ENCODE data around the gene UNC5B. TPM values are rescaled to one million over a fixed set of nuclear protein-coding genes. Genes with fewer than 3 reads are reported as not detected.

UNC5B gene
- total and polyA plus RNA-seq, 2 experiments from 2014 or later, result 2.7 to 6.5 TPM

DNA sequence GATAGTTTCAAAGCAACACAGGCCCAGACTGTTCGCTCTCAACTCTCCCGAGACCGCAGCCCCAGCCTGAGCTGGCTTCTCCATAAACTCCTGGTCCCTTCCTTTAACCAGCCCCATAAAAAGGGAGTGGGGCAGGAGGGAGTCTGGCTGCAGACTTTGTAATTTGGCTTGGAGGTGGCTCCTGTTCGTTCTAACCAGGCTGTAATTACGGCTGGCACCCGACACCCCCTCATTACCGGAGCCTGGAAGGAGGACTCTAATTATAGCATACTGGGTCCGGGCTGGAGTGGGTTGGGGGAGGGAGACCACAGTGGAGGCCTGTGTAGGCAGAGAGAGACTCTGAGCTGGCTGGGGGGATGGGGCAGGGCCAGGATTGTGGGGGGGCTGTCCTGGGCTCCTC is 49.7 kb downstream of the UNC5B start:
- Histone ChIP-seq H3K4me3 (no peak overlapping the region), H3K9ac (no peak overlapping the region), H3K4me1 (ENCODE audit: insufficient read depth) (peaks cover 24% of the 10 kb centered on the region), H3K27me3 (replicated peaks; ENCODE audit: insufficient read depth) (no peaks in the 10 kb centered on the region), H3K9me3 (ENCODE audit: low read depth) (no peaks in the 10 kb centered on the region), H3K79me2 (ENCODE audit: insufficient read depth) (no peaks in the 10 kb centered on the region), H3K27ac (no peak overlapping the region), H3F3A (ENCODE audit: insufficient read depth) (peaks cover 21% of the 10 kb centered on the region; the same call in 1 of the 2 replicates), H4K20me1 (ENCODE audit: insufficient read depth) (no peaks in the 10 kb centered on the region), H3K4me2 (ENCODE audit: unreplicated experiment) (no peak overlapping the region), H3K36me3 (ENCODE audit: low read depth) (no peaks in the 10 kb centered on the region), H3K9me2 (ENCODE audit: insufficient read depth) (no peaks in the 10 kb centered on the region), H2AFZ (no peak overlapping the region)
- TF ChIP-seq EZH2phosphoT487 (IDR thresholded peaks at IDR 0.05; ENCODE audit: insufficient read depth, low read depth), result no peak
- no peak for TF ChIP-seq EZH2 (IDR thresholded peaks at IDR 0.05; ENCODE audit: insufficient read depth, poor library complexity, severe bottlenecking)
- in situ Hi-C loops (cut with MboI), result no loop called here
- DNase-seq, result no peak
- 74 to 75% methylated on average over 7 to 8 of the region's 8 CpGs for WGBS, 2 experiments (ENCODE audit: low coverage in 1 of 2, low lambda C conversion rate in 2 of 2, missing lambda C conversion rate in 2 of 2)

DNA sequence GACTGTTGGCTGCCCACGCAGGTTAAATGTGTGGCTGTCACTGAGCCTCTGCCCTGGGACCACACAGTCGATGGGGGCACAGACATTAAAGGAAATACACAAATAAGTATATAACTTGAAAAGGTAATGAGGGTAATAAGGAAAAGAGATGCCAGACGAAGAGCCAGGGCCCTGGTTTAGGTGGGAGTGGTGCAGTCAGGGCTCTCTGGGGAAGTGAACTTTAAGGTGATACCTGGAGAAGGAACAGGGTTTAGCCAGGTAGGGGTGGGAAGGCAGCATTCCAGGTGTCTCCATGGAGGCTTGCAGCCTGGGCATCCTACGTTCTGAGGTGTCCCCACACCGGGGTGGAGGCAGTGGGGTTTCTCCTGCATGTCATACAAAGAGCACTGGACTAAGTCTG is 50.4 kb downstream of the UNC5B start:
- Histone ChIP-seq H3K79me2 (ENCODE audit: insufficient read depth) (no peaks in the 10 kb centered on the region), H3K4me2 (ENCODE audit: unreplicated experiment) (no peak overlapping the region), H3K27me3 (replicated peaks; ENCODE audit: insufficient read depth) (no peaks in the 10 kb centered on the region), H3K9me3 (ENCODE audit: low read depth) (no peaks in the 10 kb centered on the region), H4K20me1 (ENCODE audit: insufficient read depth) (no peaks in the 10 kb centered on the region), H3K9ac (no peak overlapping the region), H3K36me3 (ENCODE audit: low read depth) (no peaks in the 10 kb centered on the region), H3K4me3 (no peak overlapping the region), H3K9me2 (ENCODE audit: insufficient read depth) (no peaks in the 10 kb centered on the region), H2AFZ (no peak overlapping the region), H3F3A (ENCODE audit: insufficient read depth) (peaks cover 27% of the 10 kb centered on the region; the same call in 1 of the 2 replicates), H3K27ac (no peak overlapping the region), H3K4me1 (ENCODE audit: insufficient read depth) (peaks cover 24% of the 10 kb centered on the region)
- no peak for TF ChIP-seq EZH2 (IDR thresholded peaks at IDR 0.05; ENCODE audit: insufficient read depth, poor library complexity, severe bottlenecking)
- TF ChIP-seq EZH2phosphoT487 (IDR thresholded peaks at IDR 0.05; ENCODE audit: insufficient read depth, low read depth), result no peak
- 88 to 95% methylated on average over 5 of the region's 5 CpGs for WGBS, 2 experiments (ENCODE audit: low coverage in 1 of 2, low lambda C conversion rate in 2 of 2, missing lambda C conversion rate in 2 of 2)
- in situ Hi-C loops (cut with MboI), result no loop called here
- no peak for DNase-seq

DNA sequence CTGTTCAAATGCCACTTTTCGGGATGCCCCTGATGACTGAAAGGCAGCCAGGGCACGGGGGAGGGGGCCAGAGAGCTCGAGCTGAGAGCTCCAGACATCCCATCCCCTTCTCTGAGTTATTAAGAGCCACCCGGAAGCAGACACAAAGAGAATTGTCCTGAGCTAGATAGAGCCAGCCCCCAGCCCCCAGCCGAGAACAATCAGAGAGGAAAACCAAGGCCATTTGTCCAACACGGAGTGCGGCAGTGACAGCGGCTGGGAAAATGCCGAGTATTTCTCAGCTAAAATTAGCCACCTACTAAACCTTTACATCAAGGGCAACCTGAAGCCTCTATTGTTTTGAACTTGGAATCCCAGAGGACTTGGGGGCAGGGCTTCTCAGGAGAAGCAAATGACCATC is 51.0 kb downstream of the UNC5B start:
- Histone ChIP-seq H3K27me3 (replicated peaks; ENCODE audit: insufficient read depth) (no peaks in the 10 kb centered on the region), H3K4me3 (no peak overlapping the region), H3K27ac (no peak overlapping the region), H3K4me1 (ENCODE audit: insufficient read depth) (peaks cover 24% of the 10 kb centered on the region), H3K4me2 (ENCODE audit: unreplicated experiment) (no peak overlapping the region), H4K20me1 (ENCODE audit: insufficient read depth) (no peaks in the 10 kb centered on the region), H3K9ac (no peak overlapping the region), H3F3A (ENCODE audit: insufficient read depth) (peaks cover 30% of the 10 kb centered on the region; the same call in 1 of the 2 replicates), H2AFZ (no peak overlapping the region), H3K9me2 (ENCODE audit: insufficient read depth) (no peaks in the 10 kb centered on the region), H3K36me3 (ENCODE audit: low read depth) (no peaks in the 10 kb centered on the region), H3K79me2 (ENCODE audit: insufficient read depth) (no peaks in the 10 kb centered on the region), H3K9me3 (ENCODE audit: low read depth) (no peaks in the 10 kb centered on the region)
- WGBS, 2 experiments (ENCODE audit: low coverage in 1 of 2, low lambda C conversion rate in 2 of 2, missing lambda C conversion rate in 2 of 2), result 83 to 84% methylated on average over 9 of the region's 9 CpGs
- TF ChIP-seq EZH2 (IDR thresholded peaks at IDR 0.05; ENCODE audit: insufficient read depth, poor library complexity, severe bottlenecking), result no peak
- no peak for TF ChIP-seq EZH2phosphoT487 (IDR thresholded peaks at IDR 0.05; ENCODE audit: insufficient read depth, low read depth)
- in situ Hi-C loops (cut with MboI), result no loop called here
- DNase-seq, result no peak

DNA sequence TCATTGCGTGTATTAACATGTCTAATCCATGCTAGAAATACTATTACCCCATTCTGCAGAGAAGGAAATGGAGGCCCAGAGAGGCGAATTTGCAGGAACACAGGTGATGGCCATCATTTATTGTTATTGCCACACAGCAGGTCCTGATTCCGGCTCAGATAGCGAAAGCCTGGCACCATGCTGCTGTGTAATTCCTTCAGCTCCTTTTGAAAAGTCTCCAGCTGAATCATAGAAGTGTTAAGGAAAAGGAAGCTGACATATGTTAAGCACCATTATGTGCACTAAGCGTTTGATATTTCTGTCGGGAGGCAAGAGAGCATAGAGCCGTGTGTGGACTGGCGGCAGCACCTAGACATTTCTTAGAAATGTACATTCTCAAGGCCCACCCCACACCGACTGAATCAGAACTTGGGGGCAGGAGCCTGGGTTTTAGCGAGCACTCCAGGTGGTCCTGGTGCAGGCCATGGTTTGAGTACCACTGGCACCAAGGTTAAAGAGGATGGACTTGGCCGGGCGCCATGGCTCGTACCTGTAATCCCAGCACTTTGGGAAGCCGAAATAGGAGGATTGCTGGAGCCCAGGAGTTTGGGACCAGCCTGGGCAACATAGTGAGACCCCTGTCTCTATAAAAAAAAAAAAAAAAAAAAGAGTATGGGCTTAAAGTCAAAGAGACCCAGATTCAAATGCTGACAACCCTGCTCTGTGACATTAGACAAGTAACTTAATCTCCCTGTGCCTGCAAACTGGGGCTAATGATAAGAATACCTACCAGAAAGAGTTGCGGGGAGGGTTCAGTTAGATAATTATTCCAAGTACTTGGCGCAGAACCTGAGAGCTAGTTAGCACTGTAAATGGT is 52.2 kb downstream of the UNC5B start:
- Histone ChIP-seq H3K9me2 (ENCODE audit: insufficient read depth) (no peaks in the 10 kb centered on the region), H3K4me3 (no peak overlapping the region), H3K9ac (no peak overlapping the region), H3K4me1 (ENCODE audit: insufficient read depth) (peaks cover 28% of the 10 kb centered on the region), H3K4me2 (ENCODE audit: unreplicated experiment) (no peak overlapping the region), H4K20me1 (ENCODE audit: insufficient read depth) (no peaks in the 10 kb centered on the region), H3K9me3 (ENCODE audit: low read depth) (no peaks in the 10 kb centered on the region), H3K36me3 (ENCODE audit: low read depth) (no peaks in the 10 kb centered on the region), H3K27ac (no peak overlapping the region), H3K27me3 (replicated peaks; ENCODE audit: insufficient read depth) (no peaks in the 10 kb centered on the region), H2AFZ (no peak overlapping the region), H3K79me2 (ENCODE audit: insufficient read depth) (no peaks in the 10 kb centered on the region), H3F3A (ENCODE audit: insufficient read depth) (peaks cover 35% of the 10 kb centered on the region; the same call in 1 of the 2 replicates)
- 92% methylated on average over 16 of the region's 16 CpGs for WGBS, 2 experiments (ENCODE audit: low coverage in 1 of 2, low lambda C conversion rate in 2 of 2, missing lambda C conversion rate in 2 of 2)
- no peak for TF ChIP-seq EZH2 (IDR thresholded peaks at IDR 0.05; ENCODE audit: insufficient read depth, poor library complexity, severe bottlenecking)
- no peak for TF ChIP-seq EZH2phosphoT487 (IDR thresholded peaks at IDR 0.05; ENCODE audit: insufficient read depth, low read depth)
- in situ Hi-C loops (cut with MboI), result no loop called here
- no peak for DNase-seq
